Neuronal stem cell (in vitro differentiated cells): ENCODE data around the gene MFAP5.

Experiments
- DNase-seq: peaks from one replicate; pipeline ENCODE4 v3.0.0-alpha.2; 2013; ENCODE audit warnings: low spot score
- H2AFZ ChIP-seq: one replicate; pipeline ENCODE4 v1.6.1; 2013; ENCODE audit warnings: mild to moderate bottlenecking, low read length, inconsistent platforms
- H2AK5ac ChIP-seq: 2 replicates; pipeline ENCODE4 v1.6.1; 2013; ENCODE audit warnings: low read depth, mild to moderate bottlenecking, inconsistent platforms, low read length, moderate library complexity, mixed read lengths
- H2BK120ac ChIP-seq: 2 replicates; pipeline ENCODE4 v1.6.1; 2013; ENCODE audit warnings: low read depth, mild to moderate bottlenecking, inconsistent platforms, low read length, moderate library complexity, mixed read lengths
- H2BK12ac ChIP-seq: one replicate; pipeline ENCODE4 v1.6.1; 2013; ENCODE audit warnings: low read length, inconsistent platforms
- H2BK15ac ChIP-seq: 2 replicates; pipeline ENCODE4 v1.6.1; 2013; ENCODE audit warnings: mild to moderate bottlenecking, low read length, inconsistent platforms, mixed read lengths
- H2BK5ac ChIP-seq: one replicate; pipeline ENCODE4 v1.6.1; 2013; ENCODE audit warnings: inconsistent platforms, mild to moderate bottlenecking, low read length, moderate library complexity
- H3K14ac ChIP-seq: one replicate; pipeline ENCODE4 v1.6.1; 2013; ENCODE audit warnings: low read length, inconsistent platforms
- H3K18ac ChIP-seq: 2 replicates; pipeline ENCODE4 v1.6.1; 2013; ENCODE audit warnings: low read length, inconsistent platforms
- H3K23ac ChIP-seq: 2 replicates; pipeline ENCODE4 v1.6.1; 2013; ENCODE audit warnings: low read depth, mild to moderate bottlenecking, mixed read lengths, low read length, inconsistent platforms; ENCODE audit not compliant: poor library complexity
- H3K27ac ChIP-seq: replicated peaks from 3 replicates; pipeline ENCODE4 v1.5.1; 2013; ENCODE audit warnings: low read length, inconsistent platforms
- H3K27me3 ChIP-seq, 3 experiments: 2 replicates each; pipeline ENCODE4 v1.6.1; 2013; ENCODE audit warnings: low read length in 3 of 3, mild to moderate bottlenecking in 2 of 3, inconsistent platforms in 1 of 3, low read depth in 1 of 3, mixed read lengths in 1 of 3, moderate library complexity in 1 of 3; ENCODE audit not compliant: control insufficient read depth in 3 of 3, insufficient read depth in 3 of 3
- H3K36me3 ChIP-seq, 2 donors: replicated peaks in 1 of 2; 2 replicates each; pipeline ENCODE4 v1.6.1; 2013; ENCODE audit warnings: low read length in 2 of 2; ENCODE audit not compliant: control insufficient read depth in 2 of 2, insufficient read depth in 2 of 2
- H3K4ac ChIP-seq: 2 replicates; pipeline ENCODE4 v1.6.1; 2013; ENCODE audit warnings: inconsistent platforms, mild to moderate bottlenecking, low read length, moderate library complexity
- H3K4me1 ChIP-seq, 2 donors: 1 replicate in 1 of 2; 2 replicates in 1 of 2; pipeline ENCODE4 v1.6.1; 2013; ENCODE audit warnings: low read length in 2 of 2, low read depth in 1 of 2; ENCODE audit not compliant: control insufficient read depth in 2 of 2, insufficient read depth in 1 of 2
- H3K4me2 ChIP-seq: one replicate; pipeline ENCODE4 v1.6.1; 2013; ENCODE audit warnings: mild to moderate bottlenecking, low read length, inconsistent platforms; ENCODE audit not compliant: insufficient read depth, poor library complexity, severe bottlenecking
- H3K4me3 ChIP-seq, 2 donors: 2 replicates each; pipeline ENCODE4 v1.5.1; 2013; ENCODE audit warnings: low read length in 2 of 2, mild to moderate bottlenecking in 2 of 2, inconsistent platforms in 1 of 2, moderate library complexity in 1 of 2
- H3K79me1 ChIP-seq: one replicate; pipeline ENCODE4 v1.6.1; 2013; ENCODE audit warnings: low read depth, mild to moderate bottlenecking, inconsistent platforms, low read length, moderate library complexity
- H3K9ac ChIP-seq: one replicate; pipeline ENCODE4 v1.6.1; 2013; ENCODE audit warnings: mild to moderate bottlenecking, low read depth, low read length, inconsistent platforms; ENCODE audit not compliant: poor library complexity
- H3K9me3 ChIP-seq, 2 donors: replicated peaks in 1 of 2; 2 replicates each; pipeline versions ENCODE3 to v1.6.1; 2013; ENCODE audit warnings: low read length in 2 of 2, mild to moderate bottlenecking in 2 of 2, inconsistent platforms in 1 of 2, low read depth in 1 of 2, mixed read lengths in 1 of 2, moderate library complexity in 1 of 2; ENCODE audit not compliant: control insufficient read depth in 2 of 2, insufficient read depth in 1 of 2
- H4K8ac ChIP-seq: one replicate; pipeline ENCODE4 v1.6.1; 2013; ENCODE audit warnings: low read depth, mild to moderate bottlenecking, inconsistent platforms, low read length, moderate library complexity
- H4K91ac ChIP-seq: one replicate; pipeline ENCODE4 v1.6.1; 2013; ENCODE audit warnings: low read length, low read depth, mild to moderate bottlenecking, inconsistent platforms; ENCODE audit not compliant: poor library complexity
- WGBS, 2 donors: extraction: QIAGEN DNeasy Blood & Tissue Kit; methylation state at CpG; one replicate each; pipeline ENCODE4 v1.1.7; 2013; ENCODE audit warnings: missing lambda C conversion rate in 2 of 2, mixed read lengths in 1 of 2; ENCODE audit not compliant: insufficient read length in 2 of 2, insufficient replicate concordance in 1 of 2; ENCODE audit errors: extremely low coverage in 2 of 2; 5-methylcytosine and 5-hydroxymethylcytosine counted together

MFAP5 gene

DNA sequence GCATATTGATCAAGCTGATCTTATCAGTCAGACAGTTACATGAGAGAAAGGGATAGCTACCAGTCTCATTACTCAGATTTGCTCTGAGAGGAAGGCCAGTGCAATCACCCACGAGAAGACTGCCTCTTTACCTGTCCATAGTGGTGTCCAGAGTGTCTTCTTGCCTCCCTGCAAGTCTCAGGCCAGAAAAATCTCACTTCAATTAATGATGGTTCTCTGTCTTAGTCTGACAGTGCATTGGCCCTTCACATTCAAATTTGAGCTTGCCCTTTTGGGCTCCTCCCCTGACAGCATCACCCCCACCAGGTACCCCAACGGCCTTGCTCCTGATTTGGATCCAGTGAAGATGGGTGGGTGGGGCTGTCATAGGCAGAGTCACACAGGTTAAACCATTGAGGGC lies 50.0 kb downstream of the MFAP5 start, which contains the start of gene AICDA:
Gene AICDA, minus strand, starts transcription at position 231 of the 400 bp plus-strand sequence. Its CDS starts 92 bp downstream, at position 139.
- no peak within 1 kb of the TSS for H3K18ac ChIP-seq
- no peaks in the 10 kb centered on the region for H3K79me1 ChIP-seq

DNA sequence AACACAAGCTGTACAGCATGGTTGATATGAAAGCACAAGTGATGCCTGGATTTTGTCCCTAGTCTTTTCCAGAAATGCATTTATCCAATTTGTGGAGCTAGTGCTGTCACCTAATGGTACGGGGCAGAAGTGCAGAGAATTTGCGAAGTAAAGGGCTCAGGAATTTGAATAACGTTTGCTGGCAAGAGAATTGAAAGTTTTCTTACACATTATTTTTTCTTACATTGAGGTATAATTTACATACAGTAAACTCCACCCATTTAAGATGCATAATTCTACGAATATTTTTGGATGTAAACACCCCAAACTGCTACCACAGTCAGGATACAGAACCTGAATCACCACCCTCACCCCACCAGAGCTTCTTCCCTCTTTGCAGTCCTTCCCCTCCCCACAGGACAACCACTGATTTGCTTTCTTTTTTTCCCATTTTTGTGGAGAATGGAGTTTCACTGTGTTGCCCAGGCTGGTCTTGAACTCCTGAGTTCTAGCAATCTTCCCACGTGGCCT lies 53.5 kb downstream of the MFAP5 start:
- DNase-seq, result peak; percentile 21
- Histone ChIP-seq H2BK12ac (no peak overlapping the region), H3K9ac (no peak overlapping the region), H3K27ac (no peak overlapping the region), H4K8ac (no peak overlapping the region), H2AFZ (no peak overlapping the region), H3K4me2 (no peak overlapping the region), H3K9me3 (no peaks in the 10 kb centered on the region), H3K27me3 (peaks cover 0 to 4% (median 0%) of the 10 kb centered on the region in 3 experiments), H3K79me1 (no peaks in the 10 kb centered on the region), H3K23ac (no peak overlapping the region), H2BK120ac (no peak overlapping the region), H2AK5ac (no peak overlapping the region), H4K91ac (no peak overlapping the region), H2BK15ac (no peak overlapping the region), H3K4ac (no peak overlapping the region), H3K4me1 (peaks cover 0 to 2% of the 10 kb centered on the region in 2 donors), H3K4me3 (no peak overlapping the region), H2BK5ac (no peak overlapping the region), H3K18ac (no peak overlapping the region), H3K36me3 (no peaks in the 10 kb centered on the region), H3K14ac (no peak overlapping the region)
- WGBS, 2 donors, result no CpG with 5 or more reads among the region's 5 CpGs

More for the DNA sequence above, 50.0 kb downstream of the MFAP5 start, which contains the start of gene AICDA:
- H2AK5ac ChIP-seq, result no peak within 1 kb of the TSS
- H3K4me2 ChIP-seq, result no peak within 1 kb of the TSS
- H3K9me3 ChIP-seq, result no peaks in the 10 kb centered on the region
- H2BK120ac ChIP-seq, result no peak within 1 kb of the TSS
- H3K36me3 ChIP-seq, result no peaks in the 10 kb centered on the region
- H3K14ac ChIP-seq, result no peak within 1 kb of the TSS
- H4K91ac ChIP-seq, result no peak within 1 kb of the TSS
- DNase-seq, result no peak
- H3K4me3 ChIP-seq, result no peak within 1 kb of the TSS
- no peak within 1 kb of the TSS for H2BK15ac ChIP-seq
- H2BK12ac ChIP-seq, result no peak within 1 kb of the TSS
- no peak within 1 kb of the TSS for H4K8ac ChIP-seq
- H3K4ac ChIP-seq, result no peak within 1 kb of the TSS
- no peak within 1 kb of the TSS for H3K23ac ChIP-seq
- peaks cover 0 to 4% (median 0%) of the 10 kb centered on the region in 3 experiments for H3K27me3 ChIP-seq
- H3K4me1 ChIP-seq, result no peaks in the 10 kb centered on the region
- H3K27ac ChIP-seq, result no peak within 1 kb of the TSS
- no CpG with 5 or more reads among the region's 2 CpGs for WGBS, 2 donors
- no peak within 1 kb of the TSS for H2BK5ac ChIP-seq
- H3K9ac ChIP-seq, result no peak within 1 kb of the TSS
- no peak within 1 kb of the TSS for H2AFZ ChIP-seq

DNA sequence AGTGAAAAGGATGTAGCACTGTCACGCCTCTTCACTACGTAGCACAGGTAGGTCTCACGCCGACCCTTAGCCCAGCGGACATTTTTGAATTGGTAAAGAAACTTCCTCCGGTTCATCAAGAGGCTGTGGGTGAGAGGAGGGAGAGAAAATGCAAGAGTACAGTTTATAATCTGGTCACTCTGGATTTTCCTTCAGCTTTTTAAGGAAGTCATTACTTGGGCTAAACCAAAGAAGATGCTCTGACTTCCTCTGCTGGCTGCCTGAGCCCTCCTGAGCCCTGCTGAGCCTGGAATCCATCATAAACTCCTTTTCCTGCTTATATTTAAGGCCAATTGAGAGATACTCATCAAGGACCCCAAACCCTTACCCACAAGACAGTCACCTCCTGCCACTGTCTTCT lies 55.7 kb downstream of the MFAP5 start:
- Histone ChIP-seq H3K36me3 (no peaks in the 10 kb centered on the region), H2BK12ac (no peak overlapping the region), H3K79me1 (no peaks in the 10 kb centered on the region), H3K14ac (no peak overlapping the region), H2BK120ac (no peak overlapping the region), H3K9ac (no peak overlapping the region), H2BK5ac (no peak overlapping the region), H3K4me3 (no peak overlapping the region), H3K4me1 (peaks cover 0 to 2% of the 10 kb centered on the region in 2 donors), H3K27ac (no peak overlapping the region), H4K91ac (no peak overlapping the region), H4K8ac (no peak overlapping the region), H2BK15ac (no peak overlapping the region), H3K23ac (no peak overlapping the region), H3K9me3 (no peaks in the 10 kb centered on the region), H3K4ac (no peak overlapping the region), H3K18ac (no peak overlapping the region), H2AFZ (no peak overlapping the region), H3K27me3 (peaks cover 0 to 4% (median 0%) of the 10 kb centered on the region in 3 experiments), H2AK5ac (no peak overlapping the region), H3K4me2 (no peak overlapping the region)
- WGBS, 2 donors, result no CpG with 5 or more reads among the region's 6 CpGs
- DNase-seq, result no peak

DNA sequence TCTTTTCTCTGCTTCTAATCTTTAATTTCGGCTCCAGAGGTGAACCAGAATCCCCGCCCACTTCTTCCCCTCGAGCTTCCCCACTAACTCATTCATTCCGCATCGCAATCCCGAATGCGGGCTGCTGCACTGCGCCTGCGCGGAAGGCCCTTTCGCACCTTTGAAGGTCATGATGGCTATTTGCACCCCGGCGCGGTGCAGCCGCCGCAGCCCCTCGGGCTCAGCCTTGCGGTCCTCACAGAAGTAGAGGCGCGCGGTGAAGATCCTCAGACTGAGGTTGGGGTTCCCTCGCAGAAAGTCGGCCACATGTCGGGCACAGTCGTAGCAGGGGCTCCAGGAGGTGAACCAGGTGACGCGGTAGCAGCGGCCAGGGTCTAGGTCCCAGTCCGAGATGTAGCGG lies 57.6 kb downstream of the MFAP5 start:
- DNase-seq, result no peak
- H3K4me2 ChIP-seq, result no peak overlapping the region
- no CpG with 5 or more reads among the region's 30 CpGs for WGBS, 2 donors

More for the DNA sequence above, 57.6 kb downstream of the MFAP5 start:
- Histone ChIP-seq H2AK5ac (peak overlapping the region; percentile 90), H3K4me3 (no peak overlapping the region), H3K9me3 (no peaks in the 10 kb centered on the region), H3K4ac (no peak overlapping the region), H3K14ac (peak overlapping the region; percentile 43), H2BK12ac (no peak overlapping the region), H3K9ac (no peak overlapping the region), H4K91ac (no peak overlapping the region), H2BK5ac (no peak overlapping the region), H2BK120ac (no peak overlapping the region), H3K4me1 (peaks cover 0 to 2% of the 10 kb centered on the region in 2 donors), H2BK15ac (peak overlapping the region; percentile 63), H3K79me1 (no peaks in the 10 kb centered on the region), H4K8ac (no peak overlapping the region), H3K18ac (peak overlapping the region; percentile 63), H3K23ac (peak overlapping the region; percentile 53), H2AFZ (no peak overlapping the region), H3K27me3 (peaks cover 0 to 4% (median 0%) of the 10 kb centered on the region in 3 experiments), H3K27ac (no peak overlapping the region), H3K36me3 (no peaks in the 10 kb centered on the region)
